Superior temporal gyrus (tissue), 1 donor: Measurements from ENCODE around the gene IL1B.

Experiments used
- DNase-seq: peaks from one replicate; pipeline ENCODE4 v3.0.0-alpha.2; 2016; ENCODE audit errors: extremely low spot score

Gene IL1B

DNA sequence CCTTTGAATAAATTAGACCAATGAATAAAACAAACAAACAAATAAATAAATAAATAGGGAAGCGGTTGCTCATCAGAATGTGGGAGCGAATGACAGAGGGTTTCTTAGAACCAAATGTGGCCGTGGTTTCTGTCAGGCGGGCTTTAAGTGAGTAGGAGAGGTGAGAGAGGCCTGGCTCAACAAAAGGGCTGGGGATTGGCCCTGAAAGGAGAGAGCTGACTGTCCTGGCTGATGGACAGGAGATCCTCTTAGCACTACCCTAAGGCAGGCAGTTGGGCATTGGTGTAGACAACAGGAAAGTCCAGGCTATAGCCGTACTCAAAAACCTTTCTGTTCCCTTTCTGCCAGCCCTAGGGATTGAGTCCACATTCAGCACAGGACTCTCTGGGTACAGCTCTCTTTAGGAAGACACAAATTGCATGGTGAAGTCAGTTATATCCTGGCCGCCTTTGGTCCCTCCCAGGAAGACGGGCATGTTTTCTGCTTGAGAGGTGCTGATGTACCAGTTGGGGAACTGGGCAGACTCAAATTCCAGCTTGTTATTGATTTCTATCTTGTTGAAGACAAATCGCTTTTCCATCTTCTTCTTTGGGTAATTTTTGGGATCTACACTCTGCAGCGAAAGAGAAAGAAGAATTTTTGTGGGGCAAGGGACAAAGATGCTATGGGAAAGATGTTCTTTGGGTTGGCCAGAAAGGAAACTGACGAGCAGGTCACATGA lies 6.5 kb downstream of the IL1B start:
- DNase-seq: no peak

GRCh38 chr2:112829101-112829960 lies 7.2 kb downstream of the IL1B start:
- no peak for DNase-seq

DNA sequence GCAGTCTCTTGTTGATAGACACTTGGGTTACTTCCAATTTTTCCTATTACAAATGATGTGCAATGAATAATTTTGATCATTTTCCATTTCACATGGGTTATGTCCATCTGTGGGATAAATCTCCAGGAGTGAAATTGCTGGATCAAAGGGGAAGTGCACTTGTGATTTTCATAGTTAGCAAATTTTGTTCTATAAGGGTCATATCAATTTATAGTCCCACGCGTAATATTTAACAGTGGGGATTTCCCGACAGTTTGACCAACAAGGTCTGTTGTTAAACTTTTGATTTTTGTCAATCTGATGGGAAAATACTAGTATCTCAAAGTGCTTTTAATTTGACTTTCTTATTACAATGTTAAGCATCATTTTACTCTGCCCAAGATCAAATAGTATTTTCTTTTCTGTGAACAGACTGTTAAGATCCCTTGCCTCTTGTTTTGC lies 8.3 kb downstream of the IL1B start:
- DNase-seq: no peak

GRCh38 chr2:112827604-112828185 lies 8.9 kb downstream of the IL1B start:
- DNase-seq: no peak

- DNase-seq: no peak
Observed at GRCh38 chr2:112827009-112827408, 9.6 kb downstream of the IL1B start.

DNA sequence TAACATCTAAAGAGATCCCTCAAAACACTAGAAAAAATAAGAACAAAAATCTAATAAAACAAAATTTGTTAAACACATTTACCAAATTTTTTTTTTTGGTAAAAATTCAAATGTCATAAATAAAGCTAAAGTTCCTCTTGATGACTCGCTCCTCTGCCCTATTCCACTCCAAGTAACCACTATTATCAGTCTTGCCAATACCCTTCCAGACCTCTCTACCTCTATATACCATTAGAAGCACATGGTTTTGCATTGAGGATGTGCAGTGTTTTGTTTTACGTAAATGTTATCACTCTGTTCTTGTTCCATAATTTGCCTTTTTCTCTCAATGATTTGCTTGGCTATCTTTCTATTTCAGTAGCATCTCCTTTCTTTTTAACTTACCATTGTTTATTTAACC lies 10.9 kb downstream of the IL1B start:
- DNase-seq: no peak

- DNase-seq: no peak
Observed at GRCh38 chr2:112824694-112825085, 11.9 kb downstream of the IL1B start.

- no peak for DNase-seq
Observed at GRCh38 chr2:112821682-112822081, 14.9 kb downstream of the IL1B start.

DNA sequence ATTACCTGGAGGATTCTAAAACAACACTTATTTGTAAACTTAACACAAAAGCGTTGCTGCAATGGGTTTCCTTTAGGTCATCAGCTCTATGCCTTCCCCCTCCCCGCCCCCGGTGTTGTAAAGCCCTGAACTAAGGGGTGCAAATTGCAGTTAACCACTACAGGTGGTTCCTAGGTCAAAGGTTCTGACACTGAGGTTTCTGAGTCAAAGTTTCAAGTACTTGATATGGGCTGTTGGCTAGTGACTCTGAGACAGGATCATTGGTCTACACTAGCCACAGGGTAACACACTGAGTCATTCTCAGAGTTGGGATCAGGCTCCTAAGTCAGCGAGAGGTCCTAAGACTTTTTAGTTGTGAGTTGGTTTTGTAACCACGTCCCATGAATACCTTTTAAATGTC lies 15.4 kb downstream of the IL1B start:
- no peak for DNase-seq

DNA sequence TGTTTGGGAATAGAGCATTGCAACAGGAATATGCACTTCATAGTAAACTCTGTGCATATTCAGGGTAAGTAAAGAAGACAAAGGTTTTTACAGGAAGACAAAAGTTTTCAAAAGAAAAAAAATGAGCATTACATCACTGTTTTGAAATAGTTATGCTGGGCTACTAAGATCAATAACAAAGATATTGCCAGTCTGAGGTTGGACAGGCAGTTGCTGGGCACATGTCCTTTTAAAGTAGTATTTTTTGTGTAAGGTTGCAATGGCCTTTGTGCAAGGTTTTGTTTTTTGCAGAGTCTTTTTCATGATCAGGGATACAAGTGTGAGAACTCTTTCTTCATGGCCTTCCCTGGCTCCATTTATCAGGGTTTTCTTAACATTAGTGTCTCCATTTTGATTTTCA lies 16.2 kb downstream of the IL1B start:
- DNase-seq: no peak

- DNase-seq: no peak
Observed at GRCh38 chr2:112819081-112819480, 17.5 kb downstream of the IL1B start.

DNA sequence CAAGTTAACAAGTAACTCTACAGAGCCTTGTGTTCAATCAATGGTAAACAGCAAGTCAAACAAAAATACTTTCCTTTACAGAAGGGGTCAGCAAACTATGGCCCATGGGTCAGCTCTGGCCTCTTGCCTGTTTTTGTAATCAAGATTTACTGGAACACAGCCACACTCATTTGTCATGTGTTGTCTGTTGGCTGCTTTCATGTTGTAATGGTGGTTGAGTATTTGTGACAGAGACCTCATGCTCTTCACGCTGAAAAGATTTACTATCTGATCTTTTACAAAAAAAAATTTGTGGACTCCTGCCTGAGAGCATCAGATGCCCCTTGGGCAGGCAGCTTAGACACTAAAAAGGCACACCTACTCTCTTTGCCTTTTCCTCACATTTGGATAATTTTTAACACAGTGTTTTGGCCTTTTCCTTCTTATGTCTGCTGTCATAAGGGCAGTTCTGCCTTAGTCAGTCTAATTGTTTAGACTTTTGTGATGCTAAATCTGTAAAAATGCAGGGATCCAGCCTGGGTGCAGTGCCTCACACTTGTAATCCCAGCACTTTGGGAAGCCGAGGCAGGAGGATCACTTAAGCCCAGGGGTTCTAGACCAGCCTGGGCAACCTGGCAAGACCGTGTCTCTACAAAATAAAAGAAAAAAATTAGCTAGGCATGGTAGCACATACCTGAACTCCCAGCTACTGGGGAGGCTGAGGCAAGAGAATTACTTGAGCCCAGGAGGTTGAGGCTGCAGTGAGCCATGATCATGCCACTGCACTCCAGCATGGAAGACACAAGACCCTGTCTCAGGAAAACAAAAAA lies 18.3 kb downstream of the IL1B start:
- no peak for DNase-seq

DNA sequence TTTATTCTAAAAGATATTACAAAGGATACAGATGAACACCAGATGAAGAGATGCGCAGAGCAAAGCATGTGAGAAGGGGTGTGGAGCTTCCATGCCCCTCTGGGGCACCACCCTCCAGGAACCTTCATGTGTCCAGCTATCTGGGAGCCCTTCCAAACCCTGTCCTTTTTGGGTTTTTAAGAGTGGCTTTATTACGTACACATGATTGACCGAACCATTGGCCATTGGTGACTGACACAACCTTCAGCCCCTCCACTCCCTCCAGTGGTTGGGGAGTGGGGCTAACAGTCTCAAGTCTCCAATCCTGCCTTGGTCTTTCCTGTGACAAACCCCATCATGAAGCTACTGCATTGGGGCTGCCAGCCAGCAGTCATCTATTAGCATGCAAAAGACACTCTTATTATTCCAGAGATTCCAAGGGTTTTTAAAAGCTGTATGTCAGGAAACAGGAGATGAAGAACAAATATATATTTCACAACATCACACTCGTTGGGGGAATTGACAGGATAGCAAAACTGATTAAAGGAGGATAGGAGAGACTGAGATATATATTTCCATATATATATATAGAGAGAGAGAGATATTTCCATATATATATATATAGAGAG lies 19.4 kb downstream of the IL1B start:
- DNase-seq: no peak

DNA sequence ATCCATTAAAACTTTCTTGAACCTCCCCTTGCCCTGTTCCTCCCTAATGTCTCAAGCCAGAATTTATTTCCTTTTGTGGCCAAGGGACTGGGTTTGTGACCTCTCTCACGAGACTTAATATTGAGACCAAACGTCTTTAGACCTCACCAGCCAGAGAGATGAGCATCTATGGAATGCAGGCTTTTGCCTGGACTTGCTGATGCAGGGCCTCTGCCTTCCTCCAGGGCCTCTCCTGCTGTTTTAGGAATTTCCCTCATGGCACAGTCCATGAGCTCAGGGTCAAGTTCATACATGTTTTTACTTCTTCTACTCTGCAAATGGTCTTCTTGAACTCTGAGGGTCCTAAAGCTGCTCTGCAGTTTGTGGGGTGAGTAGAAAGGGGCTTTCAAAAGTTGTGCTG lies 22.3 kb downstream of the IL1B start:
- no peak for DNase-seq

GRCh38 chr2:112813280-112813966 lies 23.2 kb downstream of the IL1B start:
- DNase-seq: no peak

DNA sequence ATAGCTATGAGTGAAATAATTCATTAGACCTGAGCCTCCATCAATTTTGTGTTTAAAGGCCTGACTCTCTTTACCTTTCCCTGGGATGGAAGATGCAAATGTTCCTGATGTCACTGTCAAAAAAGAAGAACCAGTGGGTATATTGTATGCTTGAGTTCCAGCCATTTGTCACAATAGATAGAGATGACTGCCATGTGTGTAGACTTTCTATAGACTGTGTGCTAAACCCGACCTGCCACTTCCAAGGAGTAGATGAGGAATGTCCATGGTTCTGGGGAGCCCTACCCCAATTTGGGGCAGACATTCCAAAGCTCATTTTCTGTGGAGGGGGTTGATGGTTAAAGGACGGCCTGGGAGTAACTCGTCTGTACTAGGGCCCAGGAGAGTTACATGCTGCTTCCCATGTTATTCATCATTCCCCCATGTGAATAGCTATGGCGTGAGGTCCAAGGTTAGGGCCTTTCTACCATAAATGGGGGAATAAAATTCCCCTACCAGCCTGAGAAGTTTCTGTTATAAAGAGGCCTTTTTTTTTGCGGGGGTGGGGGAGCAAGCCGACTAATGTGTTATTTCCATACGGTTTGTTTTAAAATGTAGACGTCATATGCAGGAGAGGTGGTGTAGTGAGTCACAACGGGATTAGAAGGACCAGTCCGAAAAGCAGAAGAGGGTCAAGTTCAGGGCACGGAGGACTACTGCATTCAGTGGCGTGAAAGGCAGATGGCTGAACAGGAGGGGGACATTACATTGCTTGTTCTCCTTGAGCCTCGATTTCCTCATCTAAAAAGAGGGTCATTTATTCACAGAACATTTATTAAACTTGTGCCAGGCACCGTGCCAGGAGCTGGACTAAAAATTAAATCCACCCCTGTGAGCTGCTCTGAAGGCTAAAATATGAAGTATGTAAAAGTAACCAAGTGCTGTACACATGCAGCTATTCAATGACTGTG lies 24.0 kb downstream of the IL1B start:
- DNase-seq: no peak

GRCh38 chr2:112811841-112812306 lies 24.7 kb downstream of the IL1B start:
- DNase-seq: no peak

DNA sequence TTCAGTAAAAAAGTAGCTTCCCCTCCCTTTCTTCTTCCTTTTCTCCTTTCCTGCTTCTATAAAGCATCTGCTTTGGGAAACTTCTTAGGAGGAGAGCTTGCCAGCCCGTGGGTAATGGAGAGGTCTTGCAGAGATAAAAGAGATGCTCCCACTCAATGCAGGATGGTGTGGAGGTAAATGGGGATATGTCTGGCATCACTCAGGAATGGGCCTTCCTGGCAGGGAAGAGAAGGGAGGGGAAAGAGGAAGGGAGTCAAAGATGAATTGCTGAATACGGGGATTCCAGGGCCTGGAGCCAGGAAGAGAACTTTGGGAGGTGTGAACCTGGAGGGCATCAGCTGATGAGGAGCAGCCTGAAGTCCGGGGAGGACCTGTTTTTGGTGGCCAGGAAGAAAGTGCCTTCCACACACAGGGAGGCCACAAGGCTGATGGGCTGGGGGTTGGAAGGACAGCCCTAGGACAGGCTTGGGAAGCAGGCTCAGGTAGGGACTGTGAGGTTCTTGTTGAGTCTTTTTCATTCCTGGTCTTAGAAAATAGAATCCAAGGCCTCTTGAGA lies 25.2 kb downstream of the IL1B start:
- no peak for DNase-seq

GRCh38 chr2:112809112-112809511 lies 27.5 kb downstream of the IL1B start:
- DNase-seq: no peak
